22Rv1 (cell line): ENCODE results near the gene RSPH10B.
A peak's percentile ranks its signal among the peaks of the same experiment; 100 is the strongest.
"Not testable (repeated sequence)": the region's sequence is repeated elsewhere in the genome, so short reads cannot be mapped to it uniquely, and the experiment has no call there.

ENCODE experiments used
- H3K27ac ChIP-seq: fragments of 450-650 bp; 2 replicates; pipeline ENCODE4 v1.5.1; 2017
- CTCF ChIP-seq: fragments of 450-650 bp; IDR thresholded peaks from 2 replicates; pipeline ENCODE4 v1.5.1; 2017; ENCODE audit warnings: mild to moderate bottlenecking
- ZFX ChIP-seq: fragments of 450-650 bp; IDR thresholded peaks from 2 replicates; pipeline ENCODE4 v1.6.1; 2017; ENCODE audit warnings: antibody characterized with exemption, borderline replicate concordance

RSPH10B gene

DNA sequence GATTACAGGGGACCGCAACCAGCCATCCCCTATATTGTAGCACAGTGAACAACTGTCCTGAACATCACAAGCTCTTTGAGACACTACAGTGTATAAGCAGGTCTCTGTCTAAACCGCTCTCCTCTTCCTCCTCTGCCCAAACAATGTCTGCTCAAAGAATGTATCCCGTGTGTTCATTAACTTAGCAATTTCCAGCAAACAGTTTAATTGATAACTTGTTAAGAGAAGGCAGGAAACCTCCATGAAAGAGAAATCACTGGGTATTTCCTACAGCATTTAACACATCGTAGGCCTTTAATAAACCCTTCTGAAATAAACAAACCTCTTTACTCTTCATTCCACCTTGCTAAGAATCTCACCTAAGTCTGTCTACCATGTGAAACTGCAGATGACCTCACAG lies 36.9 kb upstream of the RSPH10B start:
- H3K27ac ChIP-seq, result no peak overlapping the region

GRCh38 chr7:5997210-5997808 lies 26.8 kb upstream of the RSPH10B start:
- H3K27ac ChIP-seq, result peak overlapping the region; percentile 94
- TF ChIP-seq ZFX (no peak), CTCF (peak; percentile 83)

More for the DNA sequence above, 36.9 kb upstream of the RSPH10B start:
- TF ChIP-seq CTCF (no peak), ZFX (no peak)

- not testable (repeated sequence) for H3K27ac ChIP-seq
Observed at GRCh38 chr7:5987061-5987460, 16.6 kb upstream of the RSPH10B start.

DNA sequence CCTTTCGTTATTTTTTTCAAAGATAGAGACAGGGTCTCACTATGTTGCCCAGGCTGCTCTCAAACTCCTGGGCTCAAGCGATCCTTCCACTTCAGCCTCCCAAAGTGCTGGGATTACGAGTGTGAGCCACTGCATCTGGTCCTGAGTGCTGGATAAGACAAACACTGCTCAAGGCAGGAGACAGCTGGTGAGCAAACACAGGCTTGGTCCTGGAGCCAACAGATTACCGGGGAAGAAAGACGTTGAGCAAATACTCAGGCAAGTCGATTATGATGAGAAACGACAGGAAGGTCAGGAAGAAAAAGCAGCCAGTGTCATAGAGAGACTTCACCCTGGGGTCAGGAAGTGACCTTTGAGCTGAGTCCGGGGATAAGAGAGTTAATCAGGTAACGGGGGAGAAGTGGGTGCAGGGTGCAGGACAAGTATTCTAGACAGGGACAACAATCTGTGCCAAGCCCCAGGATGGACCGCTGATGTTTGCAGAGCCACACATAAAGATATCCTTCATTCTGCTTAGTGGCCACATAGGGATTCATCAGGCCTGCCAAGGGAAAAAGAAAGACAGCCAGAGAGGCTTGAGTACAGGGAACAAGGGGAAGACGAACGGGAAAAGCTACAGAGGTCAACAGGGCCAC lies 9.3 kb upstream of the RSPH10B start:
- not testable (repeated sequence) for H3K27ac ChIP-seq

- not testable (repeated sequence) for H3K27ac ChIP-seq
Observed at GRCh38 chr7:5973580-5973979, 3.1 kb upstream of the RSPH10B start.

- not testable (repeated sequence) for H3K27ac ChIP-seq
Observed at GRCh38 chr7:5963810-5964209, 6.7 kb downstream of the RSPH10B start.

DNA sequence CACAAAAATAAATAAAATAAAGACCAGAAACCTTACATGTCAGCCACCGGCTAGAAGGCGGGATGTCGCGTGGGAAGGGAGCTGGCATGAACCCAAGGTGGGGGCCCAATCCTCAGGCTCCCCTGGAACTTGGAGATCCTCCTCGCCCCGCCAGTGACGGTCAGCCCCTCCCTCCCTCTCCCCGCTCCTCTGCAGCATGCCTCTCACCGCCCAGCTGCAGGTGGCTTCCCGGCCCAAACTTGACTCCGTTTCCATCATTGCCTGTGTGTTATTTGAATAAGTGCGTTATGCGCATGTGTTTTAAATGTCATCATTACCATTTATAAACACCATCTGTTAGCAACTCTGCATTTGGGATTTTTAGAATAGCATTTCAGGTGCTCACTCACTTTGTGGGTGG lies 7.3 kb downstream of the RSPH10B start:
- H3K27ac ChIP-seq, result not testable (repeated sequence)

GRCh38 chr7:5934945-5935450 lies 35.5 kb downstream of the RSPH10B start:
- not testable (repeated sequence) for H3K27ac ChIP-seq

- not testable (repeated sequence) for H3K27ac ChIP-seq
Observed at GRCh38 chr7:5931905-5932644, 38.4 kb downstream of the RSPH10B start.

- not testable (repeated sequence) for H3K27ac ChIP-seq
Observed at GRCh38 chr7:5931250-5931649, 39.2 kb downstream of the RSPH10B start.

GRCh38 chr7:5930290-5930689 lies 40.2 kb downstream of the RSPH10B start:
- H3K27ac ChIP-seq, result not testable (repeated sequence)

- H3K27ac ChIP-seq, result not testable (repeated sequence)
Observed at GRCh38 chr7:5926263-5926870, 44.1 kb downstream of the RSPH10B start.

DNA sequence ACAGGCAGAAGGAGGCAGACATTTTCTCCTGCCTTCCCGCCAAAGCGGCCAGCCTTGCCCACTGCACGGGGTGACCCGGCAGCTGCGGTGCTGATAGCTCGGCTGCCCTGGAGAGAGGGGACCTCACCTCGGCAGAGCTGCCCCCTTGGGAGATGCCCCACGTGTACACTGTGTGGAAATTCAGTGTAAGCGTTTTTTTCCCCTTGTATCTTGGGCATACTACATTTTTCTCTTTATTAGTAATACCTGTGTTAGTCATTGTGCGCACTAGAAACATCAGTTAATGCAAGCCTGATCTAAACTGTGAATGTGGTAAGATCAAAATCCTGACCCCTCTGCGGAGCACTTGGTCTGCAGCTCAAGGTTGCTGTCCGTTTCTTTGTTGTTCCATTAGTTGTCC lies 45.9 kb downstream of the RSPH10B start:
- not testable (repeated sequence) for H3K27ac ChIP-seq

DNA sequence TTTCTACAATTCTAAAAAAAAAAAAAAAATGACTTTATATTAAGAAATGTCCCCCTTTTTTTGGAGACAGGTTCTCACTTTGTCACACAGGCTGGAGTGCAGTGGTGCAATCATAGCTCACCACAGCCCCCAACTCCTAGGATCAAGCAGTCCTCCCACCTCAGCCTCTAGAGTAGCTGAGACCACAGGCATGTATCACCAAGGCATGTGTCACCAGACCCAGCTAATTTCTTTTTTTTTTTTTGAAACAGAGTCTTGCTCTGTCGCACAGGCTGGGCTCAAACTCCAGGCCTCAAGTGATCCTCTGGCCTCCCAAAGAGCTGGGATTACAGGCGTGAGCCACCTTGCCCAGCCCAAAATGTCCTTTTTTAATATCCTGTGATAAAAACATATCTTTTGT lies 46.3 kb downstream of the RSPH10B start:
- H3K27ac ChIP-seq, result not testable (repeated sequence)

- H3K27ac ChIP-seq, result not testable (repeated sequence)
Observed at GRCh38 chr7:5916529-5916928, 54.0 kb downstream of the RSPH10B start.

DNA sequence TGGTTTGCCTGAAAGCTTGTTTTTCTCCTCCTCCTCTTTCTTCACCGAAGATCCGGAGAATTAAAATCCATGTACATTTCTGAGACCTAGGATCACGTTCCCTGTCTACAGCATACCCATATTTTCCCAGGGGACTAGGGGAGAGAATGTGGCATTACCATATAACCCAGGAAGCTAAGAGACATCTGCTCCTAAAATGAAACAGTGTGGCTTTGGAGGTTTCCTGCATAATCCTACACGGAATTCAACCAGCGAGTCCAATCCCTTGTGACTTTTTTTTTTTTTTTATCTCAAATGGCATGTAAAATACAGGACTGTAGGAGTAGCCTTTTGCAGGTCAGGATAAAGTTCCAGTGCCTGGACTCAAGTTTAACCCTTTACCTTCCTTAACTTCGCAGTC lies 61.7 kb downstream of the RSPH10B start:
- not testable (repeated sequence) for H3K27ac ChIP-seq

GRCh38 chr7:5904726-5905125 lies 65.8 kb downstream of the RSPH10B start:
- not testable (repeated sequence) for H3K27ac ChIP-seq

GRCh38 chr7:5903002-5903401 lies 67.5 kb downstream of the RSPH10B start:
- H3K27ac ChIP-seq, result not testable (repeated sequence)
